ENCODE data around the gene CASP1.
"Not testable (repeated sequence)": the region's sequence is repeated elsewhere in the genome, so short reads cannot be mapped to it uniquely, and the experiment has no call there.

Gene CASP1

GRCh38 chr11:105046898-105047579 is 12.1 kb upstream of the CASP1 start:
- DNase-seq (ENCODE audit: low spot score) (peak; percentile 57), FAIRE-seq (peak; percentile 27)

- FAIRE-seq (no peak), DNase-seq (ENCODE audit: low spot score) (no peak)
These were observed 10.8 kb upstream of the CASP1 start for GRCh38 chr11:105045676-105046296.

- FAIRE-seq; DNase-seq (ENCODE audit: low spot score): not testable (repeated sequence)
These were observed 9.9 kb upstream of the CASP1 start, which contains the start of gene CARD16 for GRCh38 chr11:105044557-105045524. Gene CARD16, minus strand, starts transcription at chr11:105045335. Its CDS starts 38 bp downstream, at chr11:105045297.

- FAIRE-seq, result no peak
- no peak for DNase-seq (ENCODE audit: low spot score)
These were observed 7.2 kb upstream of the CASP1 start for GRCh38 chr11:105042178-105042577.

- FAIRE-seq, result no peak
- DNase-seq (ENCODE audit: low spot score), result no peak
These were observed 5.8 kb upstream of the CASP1 start for GRCh38 chr11:105040703-105041102.

GRCh38 chr11:105034388-105034787 is 556 bp downstream of the CASP1 start:
- FAIRE-seq; DNase-seq (ENCODE audit: low spot score): not testable (repeated sequence)

GRCh38 chr11:105033781-105034180 is 1.2 kb downstream of the CASP1 start:
- FAIRE-seq, result no peak
- DNase-seq (ENCODE audit: low spot score), result no peak

- FAIRE-seq (no peak), DNase-seq (ENCODE audit: low spot score) (no peak)
These were observed 1.6 kb downstream of the CASP1 start for GRCh38 chr11:105033343-105033742.

- FAIRE-seq (no peak), DNase-seq (ENCODE audit: low spot score) (no peak)
These were observed 2.4 kb downstream of the CASP1 start for GRCh38 chr11:105032495-105032894.

GRCh38 chr11:105027678-105028077 is 7.3 kb downstream of the CASP1 start:
- FAIRE-seq (no peak), DNase-seq (ENCODE audit: low spot score) (no peak)

GRCh38 chr11:105024394-105024793 is 10.6 kb downstream of the CASP1 start:
- DNase-seq (ENCODE audit: low spot score), result no peak
- no peak for FAIRE-seq

- FAIRE-seq, result no peak
These were observed 11.9 kb downstream of the CASP1 start, which contains the start of gene CASP5 for GRCh38 chr11:105023003-105023402. Gene CASP5, minus strand, starts transcription at chr11:105023168. Its CDS starts 32 bp downstream, at chr11:105023136.

GRCh38 chr11:105022527-105022926 is 12.4 kb downstream of the CASP1 start:
- FAIRE-seq (no peak), DNase-seq (ENCODE audit: low spot score) (no peak)

More at GRCh38 chr11:105023003-105023402, 11.9 kb downstream of the CASP1 start, which contains the start of gene CASP5:
- no peak for DNase-seq (ENCODE audit: low spot score)

- FAIRE-seq, result no peak
These were observed 27.5 kb downstream of the CASP1 start for GRCh38 chr11:105007463-105007862.

GRCh38 chr11:105005451-105005845 is 29.5 kb downstream of the CASP1 start:
- DNase-seq (ENCODE audit: low spot score), result no peak
- FAIRE-seq, result no peak

More at GRCh38 chr11:105007463-105007862, 27.5 kb downstream of the CASP1 start:
- DNase-seq (ENCODE audit: low spot score), result no peak

- no peak for DNase-seq (ENCODE audit: low spot score)
- FAIRE-seq, result no peak
These were observed 30.9 kb downstream of the CASP1 start for GRCh38 chr11:105004021-105004420.

GRCh38 chr11:105003151-105003550 is 31.8 kb downstream of the CASP1 start:
- DNase-seq (ENCODE audit: low spot score) (no peak), FAIRE-seq (no peak)

GRCh38 chr11:105000797-105001196 is 34.1 kb downstream of the CASP1 start:
- DNase-seq (ENCODE audit: low spot score) (no peak), FAIRE-seq (no peak)

- FAIRE-seq (no peak), DNase-seq (ENCODE audit: low spot score) (peak; percentile 16)
These were observed 34.8 kb downstream of the CASP1 start for GRCh38 chr11:105000167-105000566.

GRCh38 chr11:104999721-105000120 is 35.2 kb downstream of the CASP1 start:
- no peak for FAIRE-seq

GRCh38 chr11:104997288-104997687 is 37.7 kb downstream of the CASP1 start:
- no peak for FAIRE-seq
- DNase-seq (ENCODE audit: low spot score), result no peak

More at GRCh38 chr11:104999721-105000120, 35.2 kb downstream of the CASP1 start:
- no peak for DNase-seq (ENCODE audit: low spot score)

Measured in RCC 7860 (cell line).